Left ventricle myocardium inferior (tissue), 1 donor: ENCODE results near the gene FBXW10. TPM values are rescaled to one million over a fixed set of nuclear protein-coding genes. Genes with fewer than 3 reads are reported as not detected.
"Not testable (repeated sequence)": the region's sequence is repeated elsewhere in the genome, so short reads cannot be mapped to it uniquely, and the experiment has no call there.

Experiments
- DNase-seq: peaks from one replicate; pipeline ENCODE4 v3.0.0-alpha.2; 2020
- H3K27ac ChIP-seq: fragments of 200-600 bp; replicated peaks from 2 replicates; pipeline ENCODE4 v1.8.0; 2021
- H3K27me3 ChIP-seq: fragments of 200-600 bp; 2 replicates; pipeline ENCODE4 v1.8.0; 2021; ENCODE audit warnings: low read depth
- H3K36me3 ChIP-seq: fragments of 200-600 bp; 2 replicates; pipeline ENCODE4 v1.8.0; 2021
- H3K4me1 ChIP-seq: fragments of 200-600 bp; 2 replicates; pipeline ENCODE4 v1.8.0; 2021
- H3K4me3 ChIP-seq: fragments of 200-600 bp; 2 replicates; pipeline ENCODE4 v1.8.0; 2021; ENCODE audit warnings: mild to moderate bottlenecking, moderate library complexity
- H3K9me3 ChIP-seq: fragments of 200-600 bp; replicated peaks from 2 replicates; pipeline ENCODE4 v1.8.0; 2021
- CTCF ChIP-seq: fragments of 200-600 bp; IDR thresholded peaks from 2 replicates; pipeline ENCODE4 v1.8.0; 2021; ENCODE audit warnings: antibody characterized with exemption, mild to moderate bottlenecking, borderline replicate concordance
- intact Hi-C: fragments of 100-400 bp; cut with micrococcal nuclease; formaldehyde crosslinking; loops from one replicate; pipeline ENCODE4 v1.11.0; 2022
- long read RNA-seq: library from polyadenylated mRNA; unstranded; transcript quantifications from one replicate; pipeline ENCODE4 v2.0.0, GENCODE V29; 2021
- total RNA-seq: library from RNA; stranded (reverse); fragmentation: NEBNext Ultra II Directional; extraction: Animal tissue kit (Norgen Biotek cat#: 25700); gene quantifications from one replicate; pipeline ENCODE4 v1.2.1, GENCODE V29; 2021
- donor health status: DM: no; HTN: yes; CAD: no; lungs with severe emphysema.

Gene FBXW10
- total RNA-seq = 0.08 TPM
- long read RNA-seq = 0 reads

GRCh38 chr17:18743699-18744421, at the start of gene FBXW10:
Gene FBXW10 (plus strand): TSS chr17:18744054. CDS start chr17:18744245, 191 bp downstream.
- H3K27me3 ChIP-seq, intact Hi-C loops, H3K9me3 ChIP-seq, H3K27ac ChIP-seq, H3K4me1 ChIP-seq, H3K36me3 ChIP-seq, H3K4me3 ChIP-seq, DNase-seq: not testable (repeated sequence)

GRCh38 chr17:18695143-18695542, 48.7 kb upstream of the FBXW10 start:
- intact Hi-C loops, DNase-seq, H3K27me3 ChIP-seq: not testable (repeated sequence)

GRCh38 chr17:18698473-18699103, 45.3 kb upstream of the FBXW10 start:
- H3K9me3 ChIP-seq, H3K27me3 ChIP-seq, DNase-seq, H3K4me1 ChIP-seq, H3K36me3 ChIP-seq, intact Hi-C loops: not testable (repeated sequence)
- Histone ChIP-seq H3K4me3 (peak overlapping the region; percentile 72), H3K27ac (peak overlapping the region; percentile 71)

More at GRCh38 chr17:18695143-18695542, 48.7 kb upstream of the FBXW10 start:
- not testable (repeated sequence) for H3K9me3 ChIP-seq, H3K27ac ChIP-seq, H3K4me1 ChIP-seq, H3K36me3 ChIP-seq, H3K4me3 ChIP-seq

GRCh38 chr17:18705955-18706354, 37.9 kb upstream of the FBXW10 start:
- H3K9me3 ChIP-seq, H3K36me3 ChIP-seq, H3K27me3 ChIP-seq, intact Hi-C loops, H3K4me3 ChIP-seq, DNase-seq, H3K27ac ChIP-seq, H3K4me1 ChIP-seq: not testable (repeated sequence)

DNA sequence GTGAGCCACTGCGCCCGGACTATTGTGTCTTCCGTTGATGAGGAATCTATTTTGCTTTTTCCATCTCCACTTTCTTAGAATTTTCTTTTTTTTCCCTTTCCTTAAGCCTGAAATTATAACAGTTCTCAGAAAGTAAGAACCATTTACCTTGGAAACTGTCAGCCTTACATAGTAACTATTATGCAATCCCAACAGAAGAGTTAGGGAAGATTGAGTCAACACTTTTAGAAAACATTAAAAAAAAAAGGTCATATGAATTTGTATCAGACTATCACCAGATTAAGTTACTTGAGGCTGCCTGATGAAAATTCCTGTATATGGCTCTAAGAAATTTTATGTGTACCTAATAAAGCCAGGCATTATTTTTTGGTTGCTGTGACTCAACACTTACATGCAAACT, 35.6 kb upstream of the FBXW10 start:
- DNase-seq, intact Hi-C loops, H3K27ac ChIP-seq, H3K4me3 ChIP-seq, H3K9me3 ChIP-seq, H3K36me3 ChIP-seq, H3K27me3 ChIP-seq, H3K4me1 ChIP-seq: not testable (repeated sequence)

GRCh38 chr17:18712354-18712999, 31.4 kb upstream of the FBXW10 start:
- TF ChIP-seq CTCF = peak; percentile 72

GRCh38 chr17:18718643-18719427, 25.0 kb upstream of the FBXW10 start:
- H3K27me3 ChIP-seq, H3K27ac ChIP-seq, intact Hi-C loops, H3K4me3 ChIP-seq, H3K36me3 ChIP-seq, H3K4me1 ChIP-seq, DNase-seq, H3K9me3 ChIP-seq: not testable (repeated sequence)

More at GRCh38 chr17:18712354-18712999, 31.4 kb upstream of the FBXW10 start:
- DNase-seq = peak; percentile 62
- H3K9me3 ChIP-seq, intact Hi-C loops, H3K36me3 ChIP-seq, H3K27ac ChIP-seq, H3K4me3 ChIP-seq, H3K27me3 ChIP-seq, H3K4me1 ChIP-seq: not testable (repeated sequence)

GRCh38 chr17:18719428-18720110, 24.3 kb upstream of the FBXW10 start:
- H3K4me3 ChIP-seq, H3K27ac ChIP-seq, DNase-seq, H3K9me3 ChIP-seq, H3K36me3 ChIP-seq, H3K4me1 ChIP-seq, H3K27me3 ChIP-seq, intact Hi-C loops: not testable (repeated sequence)

DNA sequence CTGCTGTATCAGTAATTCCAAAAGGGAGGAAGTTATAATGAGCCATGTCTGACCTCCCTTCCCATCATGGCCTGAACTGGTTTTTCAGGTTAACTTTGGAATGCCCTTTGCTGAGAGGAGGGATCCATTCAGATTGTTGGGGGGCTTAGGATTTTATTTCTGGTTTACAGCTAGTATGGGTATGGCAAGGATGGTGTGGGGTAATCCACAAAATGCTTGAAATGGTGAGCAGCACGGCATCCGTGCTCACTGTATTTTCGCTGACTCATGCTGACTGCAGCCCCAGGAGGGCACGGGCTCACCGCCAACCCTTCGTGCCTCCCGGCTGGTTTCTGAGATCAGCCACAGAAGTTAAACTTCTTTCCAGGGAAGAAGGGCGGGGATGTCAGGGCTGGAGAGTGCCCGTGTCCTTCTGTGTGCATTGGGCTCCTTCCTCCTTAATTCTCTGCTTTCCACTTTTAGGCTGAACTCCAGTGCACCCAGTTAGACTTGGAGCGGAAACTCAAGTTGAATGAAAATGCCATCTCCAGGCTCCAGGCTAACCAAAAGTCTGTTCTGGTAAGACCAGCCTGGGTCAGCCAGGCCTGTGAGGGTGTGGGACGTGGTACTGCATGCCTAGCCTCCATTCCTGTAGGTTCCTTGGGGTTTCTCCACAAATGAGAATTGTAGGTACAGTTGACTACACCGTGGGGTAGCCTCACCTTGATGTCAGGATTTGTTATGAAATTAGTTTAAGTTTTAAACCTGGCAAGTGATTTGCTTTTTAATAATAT, 21.9 kb upstream of the FBXW10 start:
- H3K9me3 ChIP-seq, H3K36me3 ChIP-seq, DNase-seq, H3K27ac ChIP-seq, H3K27me3 ChIP-seq, intact Hi-C loops, H3K4me1 ChIP-seq: not testable (repeated sequence)
- peak overlapping the region; percentile 35 for H3K4me3 ChIP-seq

DNA sequence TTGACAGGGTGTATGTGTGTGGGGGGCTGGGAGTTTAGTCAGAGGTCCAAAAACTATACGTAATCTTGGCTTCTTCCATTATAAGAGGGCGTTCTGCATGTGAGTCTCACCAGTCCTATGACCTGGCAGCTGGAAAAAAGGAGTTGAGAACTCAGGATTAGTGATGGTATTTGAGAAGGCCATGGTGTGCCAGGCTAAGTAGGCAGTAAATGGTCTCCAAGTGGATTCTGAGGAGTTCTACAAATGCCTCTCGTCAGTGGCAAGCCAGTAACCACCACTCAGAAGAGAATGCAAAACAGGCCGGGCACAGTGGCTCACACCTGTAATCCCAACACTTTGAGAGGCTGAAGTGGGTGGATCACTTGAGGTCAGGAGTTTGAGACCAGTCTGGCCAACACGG, 21.2 kb upstream of the FBXW10 start:
- intact Hi-C loops, DNase-seq, H3K27ac ChIP-seq, H3K36me3 ChIP-seq, H3K27me3 ChIP-seq, H3K9me3 ChIP-seq, H3K4me1 ChIP-seq: not testable (repeated sequence)
- H3K4me3 ChIP-seq = peak overlapping the region; percentile 35

GRCh38 chr17:18723509-18723908, 20.3 kb upstream of the FBXW10 start:
- H3K27ac ChIP-seq, DNase-seq, H3K9me3 ChIP-seq, H3K4me1 ChIP-seq, H3K4me3 ChIP-seq, intact Hi-C loops, H3K36me3 ChIP-seq, H3K27me3 ChIP-seq: not testable (repeated sequence)
